A673 (cell line): ENCODE measurements around the gene ETV4.

Experiments
- EZH2 ChIP-seq: fragments of 200-600 bp; sonication (generic); IDR thresholded peaks from 2 replicates; pipeline ENCODE4 v1.6.1; 2017; ENCODE audit warnings: borderline replicate concordance, low read depth, mild to moderate bottlenecking, mixed read lengths, antibody characterized with exemption, low read length; ENCODE audit not compliant: poor library complexity, severe bottlenecking
- TF ChIP-seq, protein P1 (sequence below): fragments of 300-800, 200-600 bp; sonication (generic); conservative IDR thresholded peaks from 2 replicates; pipeline ENCODE4 v1.5.1; 2017; ENCODE audit warnings: low read depth, mild to moderate bottlenecking, antibody characterized with exemption, low read length, moderate library complexity, mixed read lengths

DNA sequence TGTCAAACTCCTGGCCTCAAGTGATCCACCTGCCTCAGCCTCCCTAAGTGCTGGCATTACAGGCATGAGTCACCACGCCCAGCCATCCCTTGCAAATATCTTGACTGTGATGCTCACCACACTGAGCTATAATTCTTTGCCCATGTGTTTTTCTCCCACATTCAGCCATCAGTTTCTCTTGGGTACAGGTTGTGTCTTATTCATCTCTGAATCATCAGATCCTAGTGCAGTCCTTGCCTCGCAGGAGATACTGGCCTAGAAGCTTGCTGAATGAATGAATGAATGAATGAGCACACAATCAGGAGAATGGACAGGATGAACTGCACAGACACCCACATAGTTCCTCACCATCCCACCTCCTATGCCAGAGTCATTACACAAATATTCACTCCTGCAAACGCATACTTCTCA is 24.4 kb upstream of the ETV4 start:
- TF ChIP-seq, protein P1, sequence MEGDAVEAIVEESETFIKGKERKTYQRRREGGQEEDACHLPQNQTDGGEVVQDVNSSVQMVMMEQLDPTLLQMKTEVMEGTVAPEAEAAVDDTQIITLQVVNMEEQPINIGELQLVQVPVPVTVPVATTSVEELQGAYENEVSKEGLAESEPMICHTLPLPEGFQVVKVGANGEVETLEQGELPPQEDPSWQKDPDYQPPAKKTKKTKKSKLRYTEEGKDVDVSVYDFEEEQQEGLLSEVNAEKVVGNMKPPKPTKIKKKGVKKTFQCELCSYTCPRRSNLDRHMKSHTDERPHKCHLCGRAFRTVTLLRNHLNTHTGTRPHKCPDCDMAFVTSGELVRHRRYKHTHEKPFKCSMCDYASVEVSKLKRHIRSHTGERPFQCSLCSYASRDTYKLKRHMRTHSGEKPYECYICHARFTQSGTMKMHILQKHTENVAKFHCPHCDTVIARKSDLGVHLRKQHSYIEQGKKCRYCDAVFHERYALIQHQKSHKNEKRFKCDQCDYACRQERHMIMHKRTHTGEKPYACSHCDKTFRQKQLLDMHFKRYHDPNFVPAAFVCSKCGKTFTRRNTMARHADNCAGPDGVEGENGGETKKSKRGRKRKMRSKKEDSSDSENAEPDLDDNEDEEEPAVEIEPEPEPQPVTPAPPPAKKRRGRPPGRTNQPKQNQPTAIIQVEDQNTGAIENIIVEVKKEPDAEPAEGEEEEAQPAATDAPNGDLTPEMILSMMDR: no peak
- TF ChIP-seq EZH2: no peak
